Keratinocyte (primary cell): ENCODE measurements around the gene PPP2R5A.

Experiments used
- EZH2 ChIP-seq: IDR thresholded peaks from one replicate; pipeline ENCODE4 v1.6.1; 2012; ENCODE audit warnings: inconsistent platforms, mild to moderate bottlenecking, low read length, moderate library complexity
- TF ChIP-seq, protein P1 (sequence below), 3 experiments: IDR thresholded peaks in 1 of 3; conservative IDR thresholded peaks in 1 of 3; optimal IDR thresholded peaks in 1 of 3; 2 replicates in 2 of 3; 3 replicates in 1 of 3; pipeline versions ENCODE3 to v1.5.1; 2011; ENCODE audit warnings: low read length in 3 of 3, mild to moderate bottlenecking in 3 of 3, moderate library complexity in 2 of 3, control low read depth in 1 of 3, inconsistent platforms in 1 of 3; ENCODE audit not compliant: insufficient read depth in 2 of 3; ENCODE audit errors: extremely low read depth in 1 of 3

DNA sequence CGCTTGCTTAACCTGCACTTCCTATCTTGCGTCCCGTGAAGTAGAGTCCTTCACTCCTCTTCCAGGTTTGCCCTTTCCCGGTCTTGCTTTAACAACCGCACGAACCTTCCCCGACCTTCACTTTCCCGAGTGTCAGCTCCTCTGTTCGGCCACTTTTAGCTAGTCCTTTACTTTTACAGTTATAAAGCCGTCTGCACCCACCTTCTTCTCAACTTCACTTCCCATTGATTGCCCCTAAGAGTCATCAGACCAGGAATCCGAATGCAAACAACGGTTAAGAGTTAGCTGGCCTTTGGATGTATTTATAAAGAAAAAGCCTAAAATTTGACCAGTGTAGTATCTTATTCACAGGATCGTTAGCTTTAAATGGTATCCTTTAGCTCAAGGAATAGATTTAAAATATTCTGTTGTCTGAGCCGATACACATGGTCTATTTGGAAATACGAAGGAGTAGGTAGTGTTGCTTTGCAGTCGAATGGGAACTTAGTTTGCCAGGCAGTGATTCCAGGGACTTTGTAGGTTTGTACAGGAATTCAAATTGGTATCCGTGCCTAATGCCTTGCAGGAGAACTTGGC lies 1.4 kb downstream of the PPP2R5A start:
- TF ChIP-seq, protein P1, sequence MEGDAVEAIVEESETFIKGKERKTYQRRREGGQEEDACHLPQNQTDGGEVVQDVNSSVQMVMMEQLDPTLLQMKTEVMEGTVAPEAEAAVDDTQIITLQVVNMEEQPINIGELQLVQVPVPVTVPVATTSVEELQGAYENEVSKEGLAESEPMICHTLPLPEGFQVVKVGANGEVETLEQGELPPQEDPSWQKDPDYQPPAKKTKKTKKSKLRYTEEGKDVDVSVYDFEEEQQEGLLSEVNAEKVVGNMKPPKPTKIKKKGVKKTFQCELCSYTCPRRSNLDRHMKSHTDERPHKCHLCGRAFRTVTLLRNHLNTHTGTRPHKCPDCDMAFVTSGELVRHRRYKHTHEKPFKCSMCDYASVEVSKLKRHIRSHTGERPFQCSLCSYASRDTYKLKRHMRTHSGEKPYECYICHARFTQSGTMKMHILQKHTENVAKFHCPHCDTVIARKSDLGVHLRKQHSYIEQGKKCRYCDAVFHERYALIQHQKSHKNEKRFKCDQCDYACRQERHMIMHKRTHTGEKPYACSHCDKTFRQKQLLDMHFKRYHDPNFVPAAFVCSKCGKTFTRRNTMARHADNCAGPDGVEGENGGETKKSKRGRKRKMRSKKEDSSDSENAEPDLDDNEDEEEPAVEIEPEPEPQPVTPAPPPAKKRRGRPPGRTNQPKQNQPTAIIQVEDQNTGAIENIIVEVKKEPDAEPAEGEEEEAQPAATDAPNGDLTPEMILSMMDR (optimal IDR thresholded peaks at IDR 0.05 in 1 of 3, IDR thresholded peaks at IDR 0.05 in 1 of 3, conservative IDR thresholded peaks at IDR 0.05 in 1 of 3; ENCODE audit: extremely low read depth in 1 of 3, insufficient read depth in 2 of 3, low read length in 3 of 3): no peak
- TF ChIP-seq EZH2: no peak
